Activated CD8-positive, alpha-beta memory T cell treated with anti-CD3 and anti-CD28 coated beads for 24 hours (primary cell): ENCODE measurements around the gene MTFR1L.
"Not testable (repeated sequence)": the region's sequence is repeated elsewhere in the genome, so short reads cannot be mapped to it uniquely, and the experiment has no call there.

Experiments
- DNase-seq: peaks from one replicate; pipeline ENCODE4 v3.0.0-alpha.2; 2020

The MTFR1L gene

GRCh38 chr1:25829046-25829445 is 9.3 kb downstream of the MTFR1L start:
- DNase-seq: no peak

GRCh38 chr1:25831569-25832196 is 11.9 kb downstream of the MTFR1L start:
- DNase-seq: no peak

GRCh38 chr1:25832336-25833037 is 12.7 kb downstream of the MTFR1L start:
- DNase-seq: no peak

GRCh38 chr1:25833158-25833557 is 13.4 kb downstream of the MTFR1L start:
- DNase-seq: no peak

- no peak for DNase-seq
Observed at GRCh38 chr1:25834894-25835293, 15.1 kb downstream of the MTFR1L start.

GRCh38 chr1:25836695-25837094 is 16.9 kb downstream of the MTFR1L start:
- no peak for DNase-seq

- no peak for DNase-seq
Observed at GRCh38 chr1:25837262-25837875, 17.6 kb downstream of the MTFR1L start.

GRCh38 chr1:25839808-25840207 is 20.1 kb downstream of the MTFR1L start:
- not testable (repeated sequence) for DNase-seq

- no peak for DNase-seq
Observed at GRCh38 chr1:25843483-25843882, 23.7 kb downstream of the MTFR1L start.

- DNase-seq: no peak
Observed at GRCh38 chr1:25844536-25845337, 25.0 kb downstream of the MTFR1L start.

GRCh38 chr1:25845664-25846063 is 25.9 kb downstream of the MTFR1L start:
- no peak for DNase-seq

- DNase-seq: no peak
Observed at GRCh38 chr1:25847929-25848328, 28.2 kb downstream of the MTFR1L start.

- DNase-seq: no peak
Observed at GRCh38 chr1:25848531-25848930, 28.8 kb downstream of the MTFR1L start.

GRCh38 chr1:25854554-25854953 is 34.8 kb downstream of the MTFR1L start:
- no peak for DNase-seq

GRCh38 chr1:25856856-25857255 is 37.1 kb downstream of the MTFR1L start:
- DNase-seq: no peak

- DNase-seq: no peak
Observed at GRCh38 chr1:25858494-25858893, 38.7 kb downstream of the MTFR1L start.

- DNase-seq: peak; percentile 95
Observed at GRCh38 chr1:25858906-25859789, 39.4 kb downstream of the MTFR1L start, which contains the start of gene AUNIP. TSS of gene AUNIP (minus strand) at chr1:25859457. CDS start at chr1:25859357, 100 bp downstream.

- peak; percentile 45 for DNase-seq
Observed at GRCh38 chr1:25861316-25862286, 41.8 kb downstream of the MTFR1L start.

- peak; percentile 52 for DNase-seq
Observed at GRCh38 chr1:25862785-25863485, 43.2 kb downstream of the MTFR1L start.
